CD4-positive, alpha-beta T cell treated with Interleukin-6 for 4 hours (primary cell): ENCODE data around the gene NSFL1C.

ENCODE experiments used
- DNase-seq: peaks from one replicate; pipeline ENCODE4 v3.0.0-alpha.2; 2020; ENCODE audit warnings: mixed read lengths

NSFL1C gene

GRCh38 chr20:1479831-1480595, 13.4 kb upstream of the NSFL1C start:
- DNase-seq = no peak

DNA sequence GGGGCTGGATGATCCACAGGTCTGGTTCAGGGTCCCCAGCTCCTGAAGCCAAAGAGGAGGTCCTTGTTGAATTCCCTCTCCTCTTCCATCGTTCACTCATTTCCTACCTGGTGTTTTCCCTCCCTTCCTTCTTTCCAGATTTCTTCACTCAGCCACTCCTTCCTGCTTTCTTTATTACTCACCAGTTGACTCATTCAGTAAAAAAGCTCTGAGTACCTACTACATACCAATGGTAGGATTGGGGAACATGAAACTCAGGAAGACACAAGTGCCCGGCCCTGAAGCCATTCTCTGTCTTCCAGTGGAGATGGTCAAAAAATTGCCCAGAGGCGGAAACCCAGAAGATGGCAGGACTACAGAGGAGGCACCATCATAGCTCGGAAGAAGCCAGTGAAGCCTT, 11.9 kb upstream of the NSFL1C start:
- DNase-seq = no peak

GRCh38 chr20:1477896-1478490, 11.3 kb upstream of the NSFL1C start:
- no peak for DNase-seq

GRCh38 chr20:1474817-1475603, 8.4 kb upstream of the NSFL1C start:
- no peak for DNase-seq

DNA sequence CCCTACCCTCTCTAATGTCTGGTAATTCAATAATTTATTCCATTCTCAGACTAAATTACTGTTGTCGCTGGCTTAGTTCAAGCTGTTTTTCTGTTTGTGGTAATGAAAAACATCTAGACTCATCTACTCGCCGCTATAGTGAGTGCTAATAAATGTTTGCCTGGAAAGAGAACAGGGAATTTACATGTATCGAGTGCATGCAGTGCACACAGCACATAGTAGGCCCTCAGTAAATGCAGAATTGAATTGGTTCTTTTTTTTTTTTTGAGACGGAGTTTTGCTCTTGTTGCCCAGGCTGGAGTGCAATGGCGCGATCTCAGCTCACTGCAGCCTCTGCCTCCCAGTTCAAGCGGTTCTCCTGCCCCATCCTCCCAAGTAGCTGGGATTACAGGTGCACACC, 7.7 kb upstream of the NSFL1C start:
- no peak for DNase-seq

GRCh38 chr20:1473246-1474220, 6.9 kb upstream of the NSFL1C start:
- DNase-seq = no peak

DNA sequence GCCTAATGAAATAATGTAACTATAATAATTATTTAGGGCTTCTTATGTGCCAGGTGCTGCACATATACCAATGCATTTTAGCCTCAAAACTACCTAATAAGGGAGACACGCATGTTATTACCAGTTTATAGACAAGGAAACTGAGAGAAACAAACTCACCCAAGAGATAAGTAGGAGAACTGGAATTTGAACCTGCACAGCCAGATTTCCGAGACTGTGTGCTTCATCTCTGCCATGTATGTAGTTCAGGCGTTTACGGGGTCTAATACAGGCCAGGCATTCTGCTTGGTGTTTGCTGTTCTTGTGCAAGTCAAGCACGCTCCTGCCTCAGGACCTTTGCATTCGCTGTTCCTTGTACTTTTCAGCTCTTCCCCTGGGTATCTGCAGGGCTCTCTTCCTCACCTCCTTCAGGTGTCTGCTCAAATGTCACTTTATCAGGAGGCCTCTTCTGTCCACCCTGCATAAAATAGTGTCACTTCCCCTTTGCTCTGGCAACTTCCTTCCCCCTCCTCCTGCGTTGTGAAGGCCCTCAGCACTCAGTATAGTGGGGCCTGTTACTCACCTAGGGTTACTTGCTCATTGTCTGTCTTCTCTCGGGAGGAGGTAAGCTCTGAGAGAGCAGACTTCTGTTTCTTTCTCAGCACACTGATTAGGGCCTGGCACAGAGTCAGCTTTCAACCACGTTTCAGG, 6.1 kb upstream of the NSFL1C start:
- no peak for DNase-seq

DNA sequence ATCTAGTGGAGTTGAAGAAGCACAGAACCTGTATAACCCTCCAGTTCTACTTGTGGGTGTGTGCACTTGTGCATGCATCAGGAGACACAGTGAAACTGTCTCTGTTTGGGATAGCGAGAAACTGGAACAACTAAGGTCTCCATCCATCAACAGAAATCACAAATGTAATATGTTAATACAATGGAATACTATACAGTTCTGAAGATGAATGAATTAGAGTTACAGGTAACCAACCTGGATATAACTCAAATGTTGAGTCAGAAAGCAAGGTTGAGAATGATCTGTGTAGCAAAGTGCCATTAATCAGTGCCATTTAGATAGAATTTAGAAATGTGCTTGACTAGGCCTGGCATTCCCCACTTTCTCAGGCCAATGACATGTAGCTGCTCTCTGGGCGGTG, 4.6 kb upstream of the NSFL1C start:
- no peak for DNase-seq

GRCh38 chr20:1469925-1470571, 3.4 kb upstream of the NSFL1C start:
- DNase-seq = no peak

DNA sequence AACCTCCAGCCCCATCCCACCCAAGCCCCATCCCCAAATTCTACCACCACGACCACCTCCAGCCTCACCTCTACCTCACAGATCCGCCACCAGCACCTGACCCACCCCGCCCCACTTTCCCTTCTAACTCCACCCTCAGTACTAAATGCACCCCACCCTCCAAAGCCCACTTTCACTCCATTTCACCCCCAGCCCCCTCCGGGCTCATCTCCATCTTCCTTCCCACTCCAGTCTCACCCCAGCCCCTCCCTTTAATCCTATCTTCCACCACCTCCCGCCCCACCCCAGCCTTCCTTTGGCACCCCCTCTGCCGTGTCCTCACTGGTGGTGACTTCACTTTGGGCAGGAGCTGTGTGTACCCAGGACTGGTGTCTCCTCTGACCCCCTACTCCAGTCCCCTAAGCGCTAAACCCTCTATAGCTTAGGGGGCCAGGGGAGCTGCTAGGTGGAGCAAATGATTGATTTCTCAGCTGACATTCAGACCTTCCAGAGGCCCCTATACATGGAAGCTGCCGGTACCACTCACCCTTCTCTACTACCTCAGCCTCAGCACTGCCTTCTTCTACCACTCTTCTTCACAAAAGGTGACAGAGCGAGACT, 2.8 kb upstream of the NSFL1C start:
- DNase-seq = no peak

GRCh38 chr20:1468117-1468624, 1.5 kb upstream of the NSFL1C start:
- no peak for DNase-seq

DNA sequence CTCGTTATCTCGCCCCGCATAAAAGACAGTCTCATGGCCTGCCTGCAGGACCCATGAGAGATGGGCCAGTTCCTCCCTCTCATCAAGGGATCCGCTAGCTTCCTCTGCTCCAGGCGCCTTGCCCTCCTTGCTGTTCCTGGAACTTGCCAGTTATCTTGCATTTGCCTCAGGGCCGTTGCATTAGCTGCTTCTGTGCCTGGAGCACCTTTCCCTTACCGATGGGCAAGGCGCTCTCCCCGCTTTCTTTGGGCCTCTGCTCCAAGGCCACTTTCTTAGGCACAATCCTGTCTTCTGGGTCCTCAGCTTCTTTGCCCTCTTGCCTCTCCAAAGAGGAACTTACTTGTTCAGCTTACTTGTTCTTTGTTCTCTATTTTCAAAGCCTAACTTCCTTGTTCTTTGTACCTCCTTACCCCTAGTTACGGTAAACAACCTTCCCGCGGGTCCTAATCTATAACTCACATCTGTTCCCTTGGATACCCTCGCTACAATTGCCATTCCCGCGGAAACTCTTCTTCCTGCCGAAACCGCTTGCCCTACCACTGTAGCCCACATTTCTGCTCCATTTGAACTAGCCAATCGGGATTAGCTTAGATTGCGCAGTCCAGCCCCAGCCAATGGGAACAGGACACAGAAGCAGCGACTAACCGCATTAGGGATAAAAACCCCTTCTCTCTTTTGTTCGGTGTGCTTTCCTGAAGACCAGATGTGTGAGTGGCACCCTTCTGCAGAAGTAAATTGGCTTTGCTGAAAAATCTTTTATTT, 887 bp upstream of the NSFL1C start:
- no peak for DNase-seq

DNA sequence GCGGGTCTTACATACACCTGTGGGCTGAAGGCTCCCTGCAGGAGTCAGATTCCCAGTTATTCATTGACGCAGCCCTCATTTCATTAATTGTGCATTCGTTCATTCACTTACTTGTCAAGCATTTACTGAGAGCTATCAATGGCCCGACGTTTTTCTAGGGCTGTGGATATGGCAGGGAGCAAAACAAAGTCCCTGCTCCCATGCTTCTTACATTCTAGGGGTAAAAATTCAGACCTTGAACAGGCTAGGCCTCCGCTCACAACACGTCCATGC, 369 bp upstream of the NSFL1C start:
- no peak for DNase-seq

DNA sequence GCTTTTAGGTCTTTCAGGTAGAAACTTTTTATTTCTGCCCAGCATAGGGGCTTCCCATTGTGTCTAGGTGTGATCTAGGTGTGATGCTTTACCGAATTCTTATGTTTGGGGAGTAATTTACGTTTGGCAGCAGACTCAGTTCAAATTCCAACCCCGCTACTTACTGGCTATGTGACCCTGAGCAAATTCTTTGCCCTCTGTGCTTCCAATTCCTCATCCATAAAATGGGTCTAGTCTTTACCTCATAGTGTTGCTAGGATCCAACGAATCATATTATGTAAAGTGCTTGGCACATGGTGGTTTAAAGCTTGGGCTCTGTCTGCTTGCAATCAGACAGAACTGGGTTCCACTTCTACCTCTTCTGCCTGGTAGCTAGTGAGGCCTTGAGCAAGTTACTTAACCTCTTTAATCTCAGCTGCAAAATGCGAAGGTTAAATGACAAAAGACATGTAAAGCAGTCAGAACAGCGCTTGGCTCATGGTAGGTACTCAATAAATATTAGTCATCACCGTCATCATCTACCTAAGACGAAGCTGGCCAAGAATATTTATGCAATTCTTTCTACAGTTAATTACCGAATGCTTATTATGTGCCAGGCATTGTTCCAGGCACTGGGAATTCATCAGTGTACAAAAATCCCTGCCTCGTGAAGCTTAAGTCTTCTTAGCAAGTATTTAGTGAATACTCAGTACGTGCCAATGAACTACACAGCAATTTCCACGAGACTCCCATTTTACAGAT, 1.0 kb downstream of the NSFL1C start:
- DNase-seq = no peak

GRCh38 chr20:1463971-1464570, 2.6 kb downstream of the NSFL1C start:
- no peak for DNase-seq

DNA sequence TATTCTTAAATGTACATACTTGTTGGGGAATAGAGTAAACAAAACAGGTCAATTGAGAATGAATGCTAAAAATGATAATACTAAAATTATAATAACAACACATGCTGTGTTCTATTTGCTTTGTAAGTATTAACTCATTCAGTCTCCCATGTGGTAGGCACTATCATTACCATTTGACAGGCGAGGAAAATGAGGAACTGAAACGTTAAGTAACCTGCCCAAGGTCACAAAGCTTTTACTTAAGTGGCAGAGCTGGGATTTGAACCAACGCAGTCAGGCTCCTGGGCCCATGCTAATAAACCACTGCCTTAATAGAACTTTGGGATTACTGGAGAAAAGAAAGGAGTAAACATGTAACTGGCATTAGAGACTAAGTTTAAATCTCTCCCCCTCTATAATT, 3.8 kb downstream of the NSFL1C start:
- DNase-seq = no peak

GRCh38 chr20:1462001-1462400, 4.6 kb downstream of the NSFL1C start:
- DNase-seq = no peak

GRCh38 chr20:1460275-1460674, 6.4 kb downstream of the NSFL1C start:
- DNase-seq = no peak

DNA sequence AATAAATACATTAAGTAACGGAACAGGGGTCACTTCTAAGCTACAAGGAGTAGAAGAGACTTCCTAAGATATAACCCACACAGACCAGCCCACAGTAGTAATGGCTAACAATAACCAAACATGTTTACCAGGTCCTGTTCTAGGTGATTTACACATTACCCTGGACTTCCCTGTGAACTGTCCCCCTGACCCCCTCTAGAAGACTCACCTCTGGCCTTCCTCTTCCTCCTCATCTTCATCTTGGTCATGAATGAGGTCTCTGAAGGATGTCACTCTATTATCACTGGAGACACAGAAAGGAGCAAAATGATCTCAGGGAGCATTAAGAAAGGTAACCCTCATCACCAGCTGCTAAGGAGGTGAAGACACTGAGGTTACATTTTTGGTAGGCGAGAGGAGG, 8.7 kb downstream of the NSFL1C start:
- DNase-seq = no peak
